ENCODE measurements around the gene CMPK1. TPM values are rescaled to one million over a fixed set of nuclear protein-coding genes. Genes with fewer than 3 reads are reported as not detected.
A peak's percentile ranks its signal among the peaks of the same experiment; 100 is the strongest.
"Not testable (repeated sequence)": the region's sequence is repeated elsewhere in the genome, so short reads cannot be mapped to it uniquely, and the experiment has no call there.

Gene CMPK1
- total RNA-seq, 2 experiments from 2014 or later, result 77.5 to 94.4 TPM

- no peak overlapping the region for H3K4me3 Mint-ChIP-seq
- no peak for ATAC-seq
- DNase-seq, result no peak
- H3K27me3 Mint-ChIP-seq, result no peaks in the 10 kb centered on the region
- no peak overlapping the region for H3K27ac Mint-ChIP-seq
- no peaks in the 10 kb centered on the region for H3K4me1 Mint-ChIP-seq
- no peaks in the 10 kb centered on the region for H3K9me3 Mint-ChIP-seq (ENCODE audit: low read depth)
- no peaks in the 10 kb centered on the region for H3K36me3 Mint-ChIP-seq
- CTCF ChIA-PET, result interaction anchor here (0.5 to 1.3 kb wide), 2 partner anchors 63 to 64 kb away, joined by 3 read pairs; no protein-coding TSS in a partner anchor
Observed at GRCh38 chr1:47326271-47326670, 7.3 kb upstream of the CMPK1 start.

GRCh38 chr1:47328992-47329391 is 4.6 kb upstream of the CMPK1 start:
- Mint-ChIP-seq H3K4me3 (no peak overlapping the region), H3K27me3 (no peaks in the 10 kb centered on the region), H3K36me3 (no peaks in the 10 kb centered on the region), H3K4me1 (no peaks in the 10 kb centered on the region), H3K27ac (no peak overlapping the region), H3K9me3 (ENCODE audit: low read depth) (no peaks in the 10 kb centered on the region)
- ATAC-seq (no peak), DNase-seq (no peak)
- CTCF ChIA-PET, result no interaction called here

GRCh38 chr1:47330212-47330611 is 3.4 kb upstream of the CMPK1 start:
- ATAC-seq (no peak), DNase-seq (no peak)
- CTCF ChIA-PET, result no interaction called here
- Mint-ChIP-seq H3K36me3 (no peaks in the 10 kb centered on the region), H3K27ac (no peak overlapping the region), H3K4me3 (no peak overlapping the region), H3K9me3 (ENCODE audit: low read depth) (no peaks in the 10 kb centered on the region), H3K4me1 (peaks cover 6% of the 10 kb centered on the region), H3K27me3 (no peaks in the 10 kb centered on the region)

- H3K27me3 Mint-ChIP-seq, result no peaks in the 10 kb centered on the region
- peaks cover 14% of the 10 kb centered on the region for H3K4me1 Mint-ChIP-seq
- no peaks in the 10 kb centered on the region for H3K36me3 Mint-ChIP-seq
- no peak overlapping the region for H3K4me3 Mint-ChIP-seq
- ATAC-seq (no peak), DNase-seq (no peak)
- H3K9me3 Mint-ChIP-seq (ENCODE audit: low read depth), result no peaks in the 10 kb centered on the region
- CTCF ChIA-PET, result no interaction called here
- H3K27ac Mint-ChIP-seq, result no peak overlapping the region
Observed at GRCh38 chr1:47331875-47332274, 1.7 kb upstream of the CMPK1 start.

GRCh38 chr1:47332779-47333577 is 612 bp upstream of the CMPK1 start:
- no peaks in the 10 kb centered on the region for H3K27me3 Mint-ChIP-seq
- H3K4me1 Mint-ChIP-seq, result peaks cover 14% of the 10 kb centered on the region
- DNase-seq (no peak), ATAC-seq (no peak)
- no peaks in the 10 kb centered on the region for H3K9me3 Mint-ChIP-seq (ENCODE audit: low read depth)
- no peaks in the 10 kb centered on the region for H3K36me3 Mint-ChIP-seq
- no peak overlapping the region for H3K4me3 Mint-ChIP-seq
- CTCF ChIA-PET, result interaction anchor here (0.8 to 1.5 kb wide), 6 partner anchors 9 to 149 kb away, joined by 3 to 8 read pairs (median 4); partner anchors contain the start of gene STIL
- no peak overlapping the region for H3K27ac Mint-ChIP-seq

- Mint-ChIP-seq H3K27ac (peak overlapping the region; percentile 95), H3K4me1 (peaks cover 17% of the 10 kb centered on the region), H3K9me3 (ENCODE audit: low read depth) (no peaks in the 10 kb centered on the region), H3K36me3 (peaks cover under 1% of the 10 kb centered on the region), H3K27me3 (no peaks in the 10 kb centered on the region), H3K4me3 (no peak overlapping the region)
- ATAC-seq, result peak; percentile 91
- peak; percentile 82 for DNase-seq
- CTCF ChIA-PET, result interaction anchor here (0.8 to 1.6 kb wide), 12 partner anchors 10 to 153 kb away, joined by 3 to 8 read pairs (median 4); partner anchors contain the start of genes FOXD2 and STIL
Observed at GRCh38 chr1:47333922-47334764, 553 bp downstream of the CMPK1 start.

- ATAC-seq, result no peak
- H3K9me3 Mint-ChIP-seq (ENCODE audit: low read depth), result no peaks in the 10 kb centered on the region
- no peaks in the 10 kb centered on the region for H3K27me3 Mint-ChIP-seq
- H3K27ac Mint-ChIP-seq, result peak overlapping the region; percentile 95
- H3K4me1 Mint-ChIP-seq, result peaks cover 20% of the 10 kb centered on the region
- H3K36me3 Mint-ChIP-seq, result peaks cover 4% of the 10 kb centered on the region
- DNase-seq, result no peak
- CTCF ChIA-PET, result interaction anchor here (0.8 to 1.6 kb wide), 6 partner anchors 11 to 154 kb away, joined by 3 to 5 read pairs (median 4); partner anchors contain the start of genes FOXD2 and STIL
- H3K4me3 Mint-ChIP-seq, result no peak overlapping the region
Observed at GRCh38 chr1:47334765-47335435, 1.3 kb downstream of the CMPK1 start.

- Mint-ChIP-seq H3K9me3 (ENCODE audit: low read depth) (no peaks in the 10 kb centered on the region), H3K4me3 (no peak overlapping the region)
- CTCF ChIA-PET, result interaction anchor here (1.4 to 1.5 kb wide), 2 partner anchors 75 to 100 kb away, joined by 3 to 4 read pairs; partner anchors contain the start of gene FOXD2
Observed at GRCh38 chr1:47337350-47337749, 3.8 kb downstream of the CMPK1 start.

GRCh38 chr1:47338249-47339077 is 4.9 kb downstream of the CMPK1 start:
- H3K27me3 Mint-ChIP-seq, result no peaks in the 10 kb centered on the region
- CTCF ChIA-PET, result interaction anchor here (0.7 to 1.7 kb wide), 5 partner anchors 22 to 388 kb away, joined by 3 to 4 read pairs (median 3); partner anchors contain the start of gene FOXD2
- H3K4me3 Mint-ChIP-seq, result no peak overlapping the region
- H3K4me1 Mint-ChIP-seq, result peaks cover 22% of the 10 kb centered on the region
- peak overlapping the region; percentile 64 for H3K27ac Mint-ChIP-seq
- no peak for ATAC-seq
- H3K36me3 Mint-ChIP-seq, result peaks cover 10% of the 10 kb centered on the region
- no peaks in the 10 kb centered on the region for H3K9me3 Mint-ChIP-seq (ENCODE audit: low read depth)
- no peak for DNase-seq

More at GRCh38 chr1:47337350-47337749, 3.8 kb downstream of the CMPK1 start:
- DNase-seq, result no peak
- no peak overlapping the region for H3K27ac Mint-ChIP-seq
- H3K4me1 Mint-ChIP-seq, result peaks cover 22% of the 10 kb centered on the region
- peaks cover 8% of the 10 kb centered on the region for H3K36me3 Mint-ChIP-seq
- ATAC-seq, result no peak
- no peaks in the 10 kb centered on the region for H3K27me3 Mint-ChIP-seq

- H3K27me3 Mint-ChIP-seq, result no peaks in the 10 kb centered on the region
- DNase-seq, result no peak
- H3K9me3 Mint-ChIP-seq (ENCODE audit: low read depth), result no peaks in the 10 kb centered on the region
- no peak overlapping the region for H3K4me3 Mint-ChIP-seq
- CTCF ChIA-PET, result interaction anchor here (0.7 to 1.7 kb wide), 3 partner anchors 24 to 378 kb away, joined by 3 to 4 read pairs (median 4); no protein-coding TSS in a partner anchor
- H3K4me1 Mint-ChIP-seq, result peaks cover 16% of the 10 kb centered on the region
- no peak overlapping the region for H3K27ac Mint-ChIP-seq
- no peak for ATAC-seq
- H3K36me3 Mint-ChIP-seq, result peaks cover 13% of the 10 kb centered on the region
Observed at GRCh38 chr1:47340227-47340626, 6.6 kb downstream of the CMPK1 start.

GRCh38 chr1:47346979-47347378 is 13.4 kb downstream of the CMPK1 start:
- not testable (repeated sequence) for DNase-seq

GRCh38 chr1:47347735-47348134 is 14.1 kb downstream of the CMPK1 start:
- H3K4me1 Mint-ChIP-seq, result peaks cover 8% of the 10 kb centered on the region
- no peaks in the 10 kb centered on the region for H3K27me3 Mint-ChIP-seq
- H3K27ac Mint-ChIP-seq, result no peak overlapping the region
- H3K36me3 Mint-ChIP-seq, result peaks cover 23% of the 10 kb centered on the region
- DNase-seq (no peak), ATAC-seq (no peak)
- CTCF ChIA-PET, result no interaction called here
- H3K4me3 Mint-ChIP-seq, result no peak overlapping the region
- H3K9me3 Mint-ChIP-seq (ENCODE audit: low read depth), result no peaks in the 10 kb centered on the region

More at GRCh38 chr1:47346979-47347378, 13.4 kb downstream of the CMPK1 start:
- H3K36me3 Mint-ChIP-seq, result peaks cover 23% of the 10 kb centered on the region
- H3K4me3 Mint-ChIP-seq; H3K27ac Mint-ChIP-seq; CTCF ChIA-PET; H3K9me3 Mint-ChIP-seq (ENCODE audit: low read depth); H3K4me1 Mint-ChIP-seq; H3K27me3 Mint-ChIP-seq; ATAC-seq: not testable (repeated sequence)

Data from activated CD8-positive, alpha-beta memory T cell treated with anti-CD3 and anti-CD28 coated beads, Interleukin-2, amount 10 ng/mL, durations not matched to agents 7 days and 5 days (primary cell).